Fibroblast of upper back skin (primary cell): ENCODE data around the gene PTPRM.
A peak's percentile ranks its signal among the peaks of the same experiment; 100 is the strongest.

Source experiments
- DNase-seq: peaks from one replicate; pipeline ENCODE4 v3.0.0-alpha.2; 2013

Gene PTPRM

GRCh38 chr18:8133888-8134287, 566.8 kb downstream of the PTPRM start:
- no peak for DNase-seq

DNA sequence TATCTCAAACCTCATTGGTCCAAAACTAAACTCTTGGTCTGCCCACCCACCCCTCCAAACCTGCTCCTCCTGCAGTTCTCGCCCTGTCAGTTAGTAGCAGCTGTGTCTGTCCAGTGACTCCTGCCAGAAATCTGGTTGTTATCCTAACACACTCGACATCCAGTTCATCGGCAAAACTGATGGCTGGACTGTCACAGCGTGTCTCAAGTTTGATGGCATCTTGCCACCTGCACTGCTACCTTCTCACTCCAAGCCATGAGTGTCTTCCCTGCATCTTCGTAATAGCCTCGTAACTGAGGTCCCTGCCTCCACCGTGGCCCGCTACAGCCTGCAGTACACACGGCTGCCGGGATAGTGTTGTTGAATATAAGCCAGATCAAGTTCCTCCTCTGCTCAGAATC, 572.0 kb downstream of the PTPRM start:
- DNase-seq = no peak

DNA sequence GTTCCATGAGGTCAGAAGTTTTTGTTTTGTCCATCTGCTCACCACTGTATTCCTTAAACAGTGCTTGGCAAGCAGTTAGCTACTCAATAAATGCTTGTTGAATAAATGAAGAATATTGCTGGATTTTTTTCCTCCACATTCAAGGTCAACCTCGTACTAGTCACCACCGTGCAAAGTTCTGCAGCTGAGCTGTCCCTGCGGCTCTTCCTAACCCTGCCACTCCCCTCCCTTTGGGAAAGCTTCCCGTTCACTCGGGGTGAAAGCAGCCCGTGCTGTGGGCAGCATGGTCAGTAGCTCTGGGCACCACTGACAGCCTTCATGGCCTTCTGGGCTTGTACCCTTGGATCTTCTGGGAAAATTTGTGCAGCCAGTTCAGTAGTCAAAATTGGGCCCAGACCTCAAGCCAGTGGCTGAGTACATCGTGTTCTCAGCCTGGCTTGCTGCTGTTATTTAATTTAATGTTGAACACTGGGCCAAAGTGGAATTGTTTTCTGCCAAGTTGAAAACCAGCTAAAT, 572.8 kb downstream of the PTPRM start:
- no peak for DNase-seq

- no peak for DNase-seq
Measured at GRCh38 chr18:8140841-8141501, 573.9 kb downstream of the PTPRM start.

GRCh38 chr18:8142131-8142711, 575.1 kb downstream of the PTPRM start:
- DNase-seq = no peak

DNA sequence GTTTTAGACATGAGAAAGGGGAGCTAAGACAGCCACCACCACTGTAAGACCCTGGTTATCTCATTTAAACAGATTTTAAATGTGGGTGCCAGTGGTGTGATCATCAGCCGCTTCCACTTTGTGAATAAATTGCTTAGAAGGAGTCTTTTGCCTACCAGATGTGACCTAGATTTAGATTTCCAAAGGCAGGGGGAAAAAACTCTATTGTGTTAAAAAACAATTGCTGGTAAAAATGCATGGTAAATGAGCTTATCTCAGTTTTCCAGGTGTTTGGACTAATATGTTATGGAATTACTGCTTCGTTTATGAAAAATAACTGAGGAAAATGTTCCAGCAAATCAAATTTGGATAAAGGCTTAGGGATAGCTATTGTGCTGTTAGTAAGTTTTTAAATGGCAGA, 575.8 kb downstream of the PTPRM start:
- DNase-seq = no peak

- DNase-seq = no peak
Measured at GRCh38 chr18:8151181-8151580, 584.1 kb downstream of the PTPRM start.

DNA sequence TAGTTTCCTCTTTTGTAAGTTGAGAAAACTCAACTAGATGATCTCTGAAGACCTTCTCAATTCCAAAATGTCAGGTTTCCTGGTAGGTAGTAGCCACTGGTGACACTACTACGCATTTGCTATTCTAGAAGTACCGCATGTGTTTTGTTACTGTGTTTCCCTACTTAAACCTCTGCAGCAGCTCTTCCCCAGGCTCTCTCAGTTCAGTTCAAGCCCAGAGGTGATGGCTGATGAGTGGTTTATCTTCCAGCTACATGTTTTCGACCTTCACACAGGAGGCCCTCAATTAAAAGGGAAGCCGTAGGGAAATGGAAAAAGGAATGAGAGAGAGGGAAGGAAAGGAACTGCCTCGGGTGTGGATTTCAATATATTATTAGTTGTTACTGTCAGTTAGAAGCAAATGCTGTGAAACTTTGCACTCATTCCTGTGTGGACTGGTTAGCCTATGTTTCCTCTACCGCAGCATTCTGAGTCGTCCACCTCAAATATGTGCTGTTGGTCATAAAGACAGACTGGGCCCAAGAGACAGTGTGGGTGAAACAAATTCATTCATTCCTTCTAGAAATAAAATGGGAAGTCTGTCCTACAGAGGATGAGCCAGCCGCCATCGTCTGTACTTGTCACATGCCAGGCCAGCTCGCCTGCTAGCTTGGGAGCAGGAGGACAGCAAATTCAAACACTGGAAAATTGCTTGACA, 586.9 kb downstream of the PTPRM start:
- DNase-seq = peak; percentile 86

DNA sequence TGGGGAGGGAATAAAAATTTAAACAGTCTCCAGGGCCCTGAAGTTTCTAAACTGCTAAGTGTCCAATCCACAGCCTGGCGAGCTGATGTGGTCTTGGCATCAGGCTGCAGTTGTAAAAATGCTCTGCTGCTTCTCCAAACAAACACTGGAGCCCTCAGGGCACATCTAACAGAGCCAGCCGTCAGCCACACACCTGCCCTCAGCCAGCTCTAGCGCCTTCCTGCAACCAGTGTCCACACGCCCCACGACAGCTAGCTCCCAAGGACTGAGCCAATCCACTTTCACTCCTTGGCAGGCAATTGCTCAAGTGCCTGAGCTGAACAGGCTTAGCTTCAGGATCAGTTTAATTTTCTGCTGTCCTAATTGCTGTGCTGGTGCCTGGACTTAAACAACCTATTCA, 595.7 kb downstream of the PTPRM start:
- no peak for DNase-seq

DNA sequence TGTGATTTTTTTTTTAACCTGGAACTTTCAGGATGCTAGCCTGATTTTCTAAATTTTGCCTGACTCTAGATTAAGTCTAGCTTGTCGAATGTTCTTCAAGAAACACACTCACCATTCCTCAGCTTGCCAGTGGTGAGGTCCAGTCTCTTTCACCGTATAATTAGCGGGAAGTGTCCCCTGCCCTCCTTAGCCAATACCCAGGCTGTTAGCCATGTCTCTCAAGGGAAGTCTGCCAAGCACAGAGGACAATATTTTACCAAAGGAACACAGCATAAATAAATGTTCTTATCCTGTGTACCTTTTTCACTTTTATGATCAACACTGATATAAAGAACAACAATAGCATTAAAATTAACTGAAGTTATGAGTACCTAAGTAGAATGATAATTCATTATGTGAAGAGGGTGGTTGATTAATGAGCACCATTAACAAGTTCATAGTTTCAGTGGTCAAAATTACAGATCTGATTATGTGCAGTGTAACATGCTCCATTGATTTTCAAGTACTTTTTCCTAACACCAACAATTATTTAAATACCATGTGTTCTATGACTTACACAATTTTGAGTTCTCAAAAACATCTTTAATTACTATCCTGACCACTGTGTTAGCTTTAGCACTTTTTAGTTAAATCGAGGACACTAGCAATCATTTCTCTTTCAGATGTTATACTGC, 596.3 kb downstream of the PTPRM start:
- no peak for DNase-seq

DNA sequence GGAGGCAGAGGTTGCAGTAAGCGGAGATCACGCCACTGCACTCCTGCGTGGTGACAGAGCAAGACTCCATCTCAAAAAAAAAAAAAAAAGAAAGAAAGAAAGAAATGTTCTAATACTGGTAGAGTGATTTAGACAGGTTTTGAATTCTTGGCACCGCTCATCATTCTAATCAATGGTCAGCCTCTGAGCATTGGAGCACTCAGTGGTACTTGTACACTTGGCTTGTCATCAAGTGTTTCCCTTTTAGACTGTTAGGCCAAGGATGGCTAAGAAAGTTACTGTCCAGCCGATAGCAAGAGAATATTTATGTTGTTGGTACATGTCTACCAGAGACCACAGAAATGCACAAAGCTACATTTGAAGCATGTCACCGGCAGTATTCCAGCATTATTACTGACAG, 598.0 kb downstream of the PTPRM start:
- DNase-seq = peak; percentile 14

- DNase-seq = no peak
Measured at GRCh38 chr18:8167026-8167425, 599.9 kb downstream of the PTPRM start.

GRCh38 chr18:8167673-8168072, 600.6 kb downstream of the PTPRM start:
- DNase-seq = no peak

DNA sequence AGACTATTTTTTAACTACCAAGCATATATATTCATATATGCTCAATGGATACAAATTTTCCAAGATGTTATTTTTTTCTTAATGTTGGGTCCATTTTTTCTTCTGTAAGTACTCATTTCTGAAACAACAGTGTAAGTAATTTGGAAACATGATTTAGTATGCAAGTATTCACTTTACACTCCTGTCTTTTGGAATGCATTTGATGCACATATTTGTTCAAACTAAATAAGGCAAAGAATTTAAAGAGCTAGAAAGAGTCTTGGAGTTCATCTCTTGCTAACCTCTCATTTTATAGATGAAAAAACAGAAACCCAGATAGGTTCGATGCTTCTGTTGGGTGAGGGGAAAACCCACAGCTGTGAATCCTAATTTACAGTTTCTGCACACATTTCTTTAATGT, 602.6 kb downstream of the PTPRM start:
- DNase-seq = no peak

DNA sequence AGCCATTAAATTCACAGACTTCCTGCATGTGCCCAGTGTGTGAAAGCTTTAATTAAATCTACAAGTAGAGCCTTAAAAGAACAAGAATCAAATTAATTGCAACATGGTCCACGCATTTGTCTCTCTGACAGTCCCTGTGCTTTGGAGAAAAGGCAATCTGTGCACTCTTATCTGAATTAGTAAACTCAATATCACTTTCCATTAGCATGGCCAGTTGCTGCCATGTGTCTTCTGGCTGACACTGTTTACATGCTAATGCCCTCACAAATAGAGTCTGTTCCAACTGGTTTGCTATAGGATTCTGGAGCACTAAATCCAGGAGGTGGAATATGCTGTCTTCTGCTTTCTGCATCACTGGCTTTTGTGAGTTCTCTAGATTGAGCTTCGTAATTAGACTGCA, 607.7 kb downstream of the PTPRM start:
- DNase-seq = no peak

DNA sequence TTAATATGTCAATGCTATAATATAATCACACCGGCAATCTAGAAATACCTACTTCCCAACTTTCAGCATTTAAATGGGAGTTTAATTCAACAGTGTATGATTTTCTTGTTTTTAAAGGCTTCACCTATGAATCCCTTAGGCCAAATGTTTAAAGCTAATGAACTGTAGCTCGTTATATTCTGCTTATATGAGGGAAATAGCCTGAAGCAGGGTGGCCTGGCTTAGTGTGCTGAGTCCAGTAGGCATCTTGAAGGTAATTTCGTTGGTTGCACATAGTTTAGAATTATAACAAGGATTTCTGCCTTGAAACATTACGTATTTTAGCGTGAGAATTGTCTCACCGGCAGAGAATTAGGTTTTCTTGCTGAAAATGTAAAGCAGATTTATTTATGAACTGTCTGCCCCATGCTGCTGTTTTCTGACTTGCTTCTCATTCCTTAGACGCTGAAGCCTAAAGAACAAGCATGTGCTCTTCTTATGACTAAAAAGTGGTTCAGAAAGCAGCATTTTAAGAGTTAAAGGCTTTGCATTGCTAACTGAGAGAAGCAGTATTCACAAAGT, 608.5 kb downstream of the PTPRM start:
- no peak for DNase-seq

DNA sequence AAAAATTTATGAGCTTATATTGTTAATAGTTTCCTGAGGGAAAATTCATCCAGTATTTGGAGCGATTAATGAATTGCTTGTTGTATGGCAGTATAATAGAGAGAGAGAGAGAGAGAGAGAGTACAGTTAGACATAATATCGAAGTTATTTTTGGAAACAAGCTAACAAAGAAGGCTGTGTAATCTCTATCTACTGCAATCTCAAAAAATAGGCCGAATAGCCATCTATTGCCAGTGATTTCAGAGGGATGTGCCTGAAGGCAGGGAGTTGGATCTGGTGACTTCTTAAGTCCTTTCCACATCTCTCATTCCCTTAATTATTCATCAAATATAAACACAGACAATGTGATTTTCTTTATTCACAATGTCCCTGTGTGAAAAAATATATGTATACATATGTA, 609.0 kb downstream of the PTPRM start:
- DNase-seq = no peak

DNA sequence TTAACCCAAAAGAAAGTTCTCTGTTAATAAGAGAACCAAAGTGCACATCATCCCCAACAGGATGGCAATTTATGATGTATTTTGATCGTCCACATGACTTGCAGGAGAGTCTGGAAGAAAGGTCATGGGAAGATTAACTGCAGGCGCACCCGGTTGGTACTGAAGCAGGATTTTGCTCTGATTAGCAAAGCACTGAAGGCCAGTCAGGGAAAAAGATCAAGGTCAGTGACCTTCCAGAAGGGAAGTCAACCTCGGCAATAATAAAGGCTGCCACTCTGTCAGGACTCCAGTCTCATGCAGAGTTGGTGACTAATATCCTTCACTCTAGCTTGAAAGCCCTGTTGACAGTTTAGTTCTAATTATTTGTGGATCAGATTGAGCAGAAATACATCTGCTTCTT, 609.4 kb downstream of the PTPRM start:
- no peak for DNase-seq

DNA sequence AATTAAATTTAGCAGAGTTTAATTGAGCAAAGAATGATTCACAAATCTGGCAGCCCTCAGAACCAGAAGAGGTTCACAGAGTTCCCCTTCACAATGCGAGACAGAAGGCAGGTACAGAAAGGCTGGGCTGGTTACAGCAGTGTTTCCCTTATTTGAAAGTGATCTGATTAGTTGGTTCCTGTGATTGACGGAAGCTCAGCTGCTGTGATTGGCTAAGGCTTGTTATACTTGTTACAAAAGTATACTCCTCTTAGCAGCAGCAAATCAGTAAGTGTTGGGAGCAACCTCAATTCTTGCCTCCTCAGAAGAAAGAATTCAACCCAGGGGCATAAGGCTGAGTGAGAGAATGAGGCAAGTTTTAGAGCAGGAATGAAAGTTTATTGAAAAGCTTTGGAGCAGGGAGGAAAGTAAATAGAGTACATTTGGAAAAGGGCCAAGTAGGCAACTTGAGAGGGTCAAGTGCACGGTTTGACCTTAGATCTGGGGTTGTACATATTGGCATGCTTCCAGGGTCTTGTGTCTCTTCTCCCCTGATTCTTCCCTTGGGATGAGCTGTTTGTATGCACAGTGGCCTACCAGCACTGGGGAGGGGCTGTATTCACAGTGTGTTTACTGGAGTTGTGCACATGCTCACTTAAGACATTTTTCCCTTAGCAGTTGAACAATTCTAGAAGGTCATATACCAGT, 610.4 kb downstream of the PTPRM start:
- DNase-seq = no peak

- no peak for DNase-seq
Measured at GRCh38 chr18:8186413-8186812, 619.3 kb downstream of the PTPRM start.

DNA sequence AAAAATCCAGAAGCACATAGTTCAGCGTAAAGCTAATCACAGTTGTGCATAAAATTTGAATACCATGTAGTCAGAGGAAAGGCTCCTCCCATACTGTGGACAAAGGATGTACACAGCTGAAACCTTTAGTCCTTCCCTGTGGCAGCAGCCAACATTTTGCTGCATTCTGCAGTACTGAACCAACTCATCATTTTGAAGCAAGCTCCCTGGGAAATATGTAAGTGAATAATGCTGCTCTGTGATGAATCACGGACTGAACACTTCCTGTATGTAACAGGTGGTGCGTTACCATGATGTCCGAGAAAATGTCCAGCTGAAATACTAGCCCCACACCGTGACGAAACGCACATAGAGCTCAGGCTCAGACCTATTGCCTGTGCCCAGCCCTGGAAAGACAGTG, 621.1 kb downstream of the PTPRM start:
- DNase-seq = peak; percentile 75

- no peak for DNase-seq
Measured at GRCh38 chr18:8190980-8191379, 623.9 kb downstream of the PTPRM start.

- DNase-seq = no peak
Measured at GRCh38 chr18:8194431-8194830, 627.3 kb downstream of the PTPRM start.
